ENCODE results near the gene PLSCR4.

GRCh38 chr3:146274833-146275232 is 23.9 kb upstream of the PLSCR4 start:
- TF ChIP-seq RNF2 (IDR thresholded peaks at IDR 0.05; ENCODE audit: borderline replicate concordance, low read depth) (no peak), POLR2A (IDR thresholded peaks at IDR 0.05; ENCODE audit: low read length) (no peak), NPAS2 (CRISPR knock-in tag; IDR thresholded peaks at IDR 0.05; ENCODE audit: borderline replicate concordance) (no peak), CEBPB (IDR thresholded peaks at IDR 0.05) (no peak), NR3C1 (IDR thresholded peaks at IDR 0.05) (no peak), MYC (IDR thresholded peaks at IDR 0.05; ENCODE audit: borderline replicate concordance, low read length) (no peak), MAX (IDR thresholded peaks at IDR 0.05) (no peak), ESRRA (IDR thresholded peaks at IDR 0.05; ENCODE audit: borderline replicate concordance, low read length) (no peak)
- TF ChIP-seq, protein P1, sequence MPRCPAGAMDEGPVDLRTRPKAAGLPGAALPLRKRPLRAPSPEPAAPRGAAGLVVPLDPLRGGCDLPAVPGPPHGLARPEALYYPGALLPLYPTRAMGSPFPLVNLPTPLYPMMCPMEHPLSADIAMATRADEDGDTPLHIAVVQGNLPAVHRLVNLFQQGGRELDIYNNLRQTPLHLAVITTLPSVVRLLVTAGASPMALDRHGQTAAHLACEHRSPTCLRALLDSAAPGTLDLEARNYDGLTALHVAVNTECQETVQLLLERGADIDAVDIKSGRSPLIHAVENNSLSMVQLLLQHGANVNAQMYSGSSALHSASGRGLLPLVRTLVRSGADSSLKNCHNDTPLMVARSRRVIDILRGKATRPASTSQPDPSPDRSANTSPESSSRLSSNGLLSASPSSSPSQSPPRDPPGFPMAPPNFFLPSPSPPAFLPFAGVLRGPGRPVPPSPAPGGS (IDR thresholded peaks at IDR 0.05), result no peak
- TF ChIP-seq, protein P2, sequence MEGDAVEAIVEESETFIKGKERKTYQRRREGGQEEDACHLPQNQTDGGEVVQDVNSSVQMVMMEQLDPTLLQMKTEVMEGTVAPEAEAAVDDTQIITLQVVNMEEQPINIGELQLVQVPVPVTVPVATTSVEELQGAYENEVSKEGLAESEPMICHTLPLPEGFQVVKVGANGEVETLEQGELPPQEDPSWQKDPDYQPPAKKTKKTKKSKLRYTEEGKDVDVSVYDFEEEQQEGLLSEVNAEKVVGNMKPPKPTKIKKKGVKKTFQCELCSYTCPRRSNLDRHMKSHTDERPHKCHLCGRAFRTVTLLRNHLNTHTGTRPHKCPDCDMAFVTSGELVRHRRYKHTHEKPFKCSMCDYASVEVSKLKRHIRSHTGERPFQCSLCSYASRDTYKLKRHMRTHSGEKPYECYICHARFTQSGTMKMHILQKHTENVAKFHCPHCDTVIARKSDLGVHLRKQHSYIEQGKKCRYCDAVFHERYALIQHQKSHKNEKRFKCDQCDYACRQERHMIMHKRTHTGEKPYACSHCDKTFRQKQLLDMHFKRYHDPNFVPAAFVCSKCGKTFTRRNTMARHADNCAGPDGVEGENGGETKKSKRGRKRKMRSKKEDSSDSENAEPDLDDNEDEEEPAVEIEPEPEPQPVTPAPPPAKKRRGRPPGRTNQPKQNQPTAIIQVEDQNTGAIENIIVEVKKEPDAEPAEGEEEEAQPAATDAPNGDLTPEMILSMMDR (IDR thresholded peaks at IDR 0.05), result no peak
- TF ChIP-seq, protein P3, sequence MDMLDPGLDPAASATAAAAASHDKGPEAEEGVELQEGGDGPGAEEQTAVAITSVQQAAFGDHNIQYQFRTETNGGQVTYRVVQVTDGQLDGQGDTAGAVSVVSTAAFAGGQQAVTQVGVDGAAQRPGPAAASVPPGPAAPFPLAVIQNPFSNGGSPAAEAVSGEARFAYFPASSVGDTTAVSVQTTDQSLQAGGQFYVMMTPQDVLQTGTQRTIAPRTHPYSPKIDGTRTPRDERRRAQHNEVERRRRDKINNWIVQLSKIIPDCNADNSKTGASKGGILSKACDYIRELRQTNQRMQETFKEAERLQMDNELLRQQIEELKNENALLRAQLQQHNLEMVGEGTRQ (IDR thresholded peaks at IDR 0.05), result no peak
- TF ChIP-seq, protein P4, sequence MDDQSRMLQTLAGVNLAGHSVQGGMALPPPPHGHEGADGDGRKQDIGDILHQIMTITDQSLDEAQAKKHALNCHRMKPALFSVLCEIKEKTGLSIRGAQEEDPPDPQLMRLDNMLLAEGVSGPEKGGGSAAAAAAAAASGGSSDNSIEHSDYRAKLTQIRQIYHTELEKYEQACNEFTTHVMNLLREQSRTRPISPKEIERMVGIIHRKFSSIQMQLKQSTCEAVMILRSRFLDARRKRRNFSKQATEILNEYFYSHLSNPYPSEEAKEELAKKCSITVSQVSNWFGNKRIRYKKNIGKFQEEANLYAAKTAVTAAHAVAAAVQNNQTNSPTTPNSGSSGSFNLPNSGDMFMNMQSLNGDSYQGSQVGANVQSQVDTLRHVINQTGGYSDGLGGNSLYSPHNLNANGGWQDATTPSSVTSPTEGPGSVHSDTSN (IDR thresholded peaks at IDR 0.05), result no peak

Measured in A549 (cell line).